Right lobe of liver (tissue), 6 donors: ENCODE data around the gene SPC24. TPM values are rescaled to one million over a fixed set of nuclear protein-coding genes. Genes with fewer than 3 reads are reported as not detected.
"Not testable (repeated sequence)": the region's sequence is repeated elsewhere in the genome, so short reads cannot be mapped to it uniquely, and the experiment has no call there.

Source experiments
- ATAC-seq, 4 donors: fragments of 200-7000 bp; cut with Tn5 transposase; one replicate each; pipeline ENCODE4 v1.9.1; 2020; ENCODE audit warnings: mild to moderate bottlenecking in 4 of 4, moderate library complexity in 4 of 4
- DNase-seq, 3 donors: peaks; one replicate each; pipeline ENCODE4 v3.0.0-alpha.2; 2020
- H3K27ac ChIP-seq, 3 donors: fragments of 200-600 bp; one replicate each; pipeline ENCODE4 v1.8.0; 2022
- H3K27me3 ChIP-seq, 2 donors: fragments of 200-600 bp; one replicate each; pipeline ENCODE4 v1.8.0; 2022
- H3K36me3 ChIP-seq, 4 donors: fragments of 200-600 bp; sonication (generic) in 1 of 4; one replicate each; pipeline versions ENCODE4 v1.5.1 to v1.8.0; 2017 to 2022; ENCODE audit warnings: control low read depth in 1 of 4
- H3K4me1 ChIP-seq, 4 donors: fragments of 200-600 bp; sonication (generic) in 1 of 4; one replicate each; pipeline versions ENCODE4 v1.5.1 to v1.8.0; 2017 to 2022; ENCODE audit warnings: control low read depth in 1 of 4
- H3K4me3 ChIP-seq, 3 donors: fragments of 200-600 bp; one replicate each; pipeline ENCODE4 v1.8.0; 2022
- H3K9me3 ChIP-seq, 4 donors: fragments of 200-600 bp; sonication (generic) in 1 of 4; one replicate each; pipeline versions ENCODE4 v1.5.1 to v1.8.0; 2017 to 2022; ENCODE audit warnings: control low read depth in 1 of 4
- CTCF ChIP-seq, 4 donors: fragments of 200-600 bp in 3 of 4; fragments of 450-650 bp in 1 of 4; IDR thresholded peaks; one replicate each; pipeline versions ENCODE4 v1.5.1 to v1.8.0; 2016 to 2022; ENCODE audit warnings: antibody characterized with exemption in 4 of 4, mild to moderate bottlenecking in 2 of 4
- POLR2A ChIP-seq: fragments of 450-650 bp; IDR thresholded peaks from one replicate; pipeline ENCODE4 v1.6.1; 2017; ENCODE audit warnings: antibody characterized with exemption, mild to moderate bottlenecking
- WGBS: methylation state at CpG from one replicate; pipeline ENCODE4 v1.1.6; 2018; ENCODE audit warnings: low coverage, low lambda C conversion rate; ENCODE audit not compliant: insufficient coverage; ENCODE audit errors: missing lambda C conversion rate; 5-methylcytosine and 5-hydroxymethylcytosine counted together
- intact Hi-C, 2 donors: fragments of 100-400 bp; cut with DNase I; formaldehyde crosslinking; loops; one replicate each; pipeline versions ENCODE4 v1.11.2 to v1.14.1; 2022
- total RNA-seq, 6 experiments: library from RNA; depleted of rRNA in 2 of 6; stranded (reverse); fragments of >200 nt in 2 of 6; fragmentation: NEBNext Ultra II Directional in 3 of 6; extraction: Animal tissue kit (Norgen Biotek cat#: 25700) in 3 of 6; gene quantifications; one replicate each; pipeline versions ENCODE4 v1.1.0 to v1.2.4, GENCODE V29; 2016 to 2023
- donor health status: DM: no; HTN: yes; CAD: no.
- donor health status: DM: no; HTN: no; CAD: no.
- donor health status: DM: no; HTN: no; CAD: no.
- donor health status: DM: no; HTN: yes; CAD: no.
- donor health status: DM: no; HTN: yes; CAD: no.

SPC24 gene
- total RNA-seq, 6 experiments from 2014 or later, result 0.90 to 3.8 (median 2.2) TPM

DNA sequence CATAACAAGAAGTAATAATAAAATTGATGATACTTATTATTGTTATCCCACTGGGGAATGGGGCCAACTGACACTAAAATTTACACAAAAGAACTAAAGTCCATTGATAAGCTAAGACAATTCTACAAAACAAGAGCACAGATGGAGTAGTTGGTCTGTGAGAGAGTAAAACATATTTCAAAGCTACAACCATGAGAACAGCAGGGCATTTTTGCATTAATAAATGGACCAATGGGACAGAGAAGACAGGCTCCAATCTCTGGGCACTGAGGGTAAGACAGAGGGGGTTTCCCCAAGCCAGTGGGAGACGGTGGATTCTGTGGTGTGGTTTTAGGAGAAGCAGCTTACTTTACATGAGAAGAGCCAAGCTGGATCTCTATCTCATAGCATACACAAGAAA, 27.4 kb upstream of the SPC24 start:
- no peak overlapping the region for H3K27ac ChIP-seq
- H3K36me3 ChIP-seq, result peaks cover 0 to 7% (median 0%) of the 10 kb centered on the region in 4 donors
- H3K4me1 ChIP-seq, result peaks cover 0 to 24% (median 8%) of the 10 kb centered on the region in 4 donors
- ATAC-seq (no peak), DNase-seq (no peak)
- intact Hi-C loops, result no loop called here
- H3K9me3 ChIP-seq, result no peaks in the 10 kb centered on the region
- WGBS, result 63% methylated on average over 1 of the region's 1 CpG
- TF ChIP-seq POLR2A (no peak), CTCF (IDR thresholded peaks at IDR 0.05) (no peak)
- no peak overlapping the region for H3K4me3 ChIP-seq
- no peaks in the 10 kb centered on the region for H3K27me3 ChIP-seq

GRCh38 chr19:11181488-11181887, 25.9 kb upstream of the SPC24 start:
- no peak for DNase-seq
- TF ChIP-seq POLR2A, result no peak
- TF ChIP-seq CTCF (IDR thresholded peaks at IDR 0.05), result no peak
- intact Hi-C loops, result no loop called here
- H3K4me3 ChIP-seq, result no peak overlapping the region
- H3K27ac ChIP-seq, result no peak overlapping the region
- peaks cover 0 to 8% (median 3%) of the 10 kb centered on the region in 4 donors for H3K36me3 ChIP-seq
- ATAC-seq, result no peak
- no peaks in the 10 kb centered on the region for H3K27me3 ChIP-seq
- no peaks in the 10 kb centered on the region for H3K9me3 ChIP-seq
- 94% methylated on average over 4 of the region's 4 CpGs for WGBS
- H3K4me1 ChIP-seq, result peaks cover 0 to 24% (median 8%) of the 10 kb centered on the region in 4 donors

GRCh38 chr19:11180975-11181374, 25.4 kb upstream of the SPC24 start:
- DNase-seq, H3K4me3 ChIP-seq, H3K9me3 ChIP-seq, ATAC-seq, intact Hi-C loops, H3K27me3 ChIP-seq, H3K27ac ChIP-seq: not testable (repeated sequence)
- Histone ChIP-seq H3K36me3 (peaks cover 0 to 13% (median 7%) of the 10 kb centered on the region in 4 donors), H3K4me1 (peaks cover 0 to 24% (median 8%) of the 10 kb centered on the region in 4 donors)
- 69% methylated on average over 7 of the region's 8 CpGs for WGBS

DNA sequence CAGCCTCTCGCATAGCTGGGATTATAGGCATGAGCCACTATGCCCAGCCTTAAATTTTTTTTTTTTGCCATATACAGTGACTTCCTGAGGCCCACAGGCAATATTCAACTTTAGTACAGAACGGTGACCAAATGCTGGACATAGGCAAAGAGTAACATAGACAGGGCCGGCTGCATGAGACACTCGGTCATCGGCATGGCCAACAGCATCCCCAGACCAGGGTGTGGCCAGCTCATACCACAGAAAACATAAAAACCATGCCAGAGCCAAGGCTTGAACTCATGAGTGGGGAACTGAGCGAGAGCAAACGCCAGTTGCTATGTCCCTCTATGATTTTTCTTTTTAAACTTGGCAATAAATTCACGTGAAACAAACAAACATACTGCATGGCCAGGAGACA, 24.8 kb upstream of the SPC24 start:
- no peaks in the 10 kb centered on the region for H3K27me3 ChIP-seq
- TF ChIP-seq CTCF (IDR thresholded peaks at IDR 0.05), result no peak
- no peak for TF ChIP-seq POLR2A
- 45% methylated on average over 7 of the region's 8 CpGs for WGBS
- no peak overlapping the region for H3K4me3 ChIP-seq
- no peaks in the 10 kb centered on the region for H3K9me3 ChIP-seq
- DNase-seq (no peak), ATAC-seq (no peak)
- intact Hi-C loops, result no loop called here
- peaks cover 0 to 24% (median 8%) of the 10 kb centered on the region in 4 donors for H3K4me1 ChIP-seq
- peak overlapping the region in 1 of 3 donors; percentile 43 for H3K27ac ChIP-seq
- H3K36me3 ChIP-seq, result peaks cover 0 to 20% (median 11%) of the 10 kb centered on the region in 4 donors

DNA sequence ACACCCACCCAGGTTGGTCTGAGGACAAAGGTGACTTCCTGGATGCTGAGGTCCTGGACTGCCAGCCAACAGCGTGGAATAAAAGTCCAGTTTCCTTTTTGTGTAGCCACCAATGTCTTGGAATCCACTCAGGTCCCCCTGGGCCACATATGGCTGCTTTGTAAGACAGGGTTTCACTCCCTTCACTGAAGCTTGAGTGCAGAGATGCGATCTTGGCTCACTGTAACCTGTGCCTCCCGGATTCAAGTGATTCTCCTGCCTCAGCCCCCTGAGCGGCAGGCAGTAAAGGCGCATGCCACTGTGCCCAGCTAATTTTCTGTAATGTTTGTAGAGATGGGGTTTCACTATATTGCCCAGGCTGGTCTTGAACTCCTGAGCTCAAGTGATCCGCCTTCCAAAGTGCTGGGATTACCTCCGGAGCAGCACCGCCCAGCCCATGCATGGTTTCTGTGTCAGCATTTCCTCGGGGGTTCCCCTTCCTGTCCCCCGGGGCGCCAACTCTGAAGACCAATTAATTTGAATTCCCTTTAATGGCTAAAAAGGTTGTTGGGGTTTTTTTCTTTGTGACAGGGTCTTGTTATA, 24.2 kb upstream of the SPC24 start:
- Histone ChIP-seq H3K27me3 (no peaks in the 10 kb centered on the region), H3K27ac (peak overlapping the region in 2 of 3 donors; percentile 22 to 43), H3K9me3 (no peaks in the 10 kb centered on the region), H3K36me3 (peaks cover 0 to 20% (median 11%) of the 10 kb centered on the region in 4 donors), H3K4me1 (peaks cover 0 to 23% (median 6%) of the 10 kb centered on the region in 4 donors), H3K4me3 (no peak overlapping the region)
- intact Hi-C loops, result no loop called here
- 37% methylated on average over 7 of the region's 11 CpGs for WGBS
- no peak for DNase-seq
- ATAC-seq, result peak in 3 of 4 donors; percentile 32 to 51 (median 38)
- TF ChIP-seq CTCF (IDR thresholded peaks at IDR 0.05) (no peak), POLR2A (no peak)

GRCh38 chr19:11179145-11179465, 23.5 kb upstream of the SPC24 start:
- Histone ChIP-seq H3K4me1 (peaks cover 0 to 16% (median 5%) of the 10 kb centered on the region in 4 donors), H3K27ac (peak overlapping the region in 1 of 3 donors; percentile 43), H3K36me3 (peaks cover 0 to 21% (median 13%) of the 10 kb centered on the region in 4 donors)
- H3K27me3 ChIP-seq, H3K4me3 ChIP-seq, H3K9me3 ChIP-seq, intact Hi-C loops, ATAC-seq, DNase-seq: not testable (repeated sequence)
- 79% methylated on average over 8 of the region's 9 CpGs for WGBS
